Naive thymus-derived CD4-positive, alpha-beta T cell (primary cell): ENCODE results near the gene DUSP10. TPM values are rescaled to one million over a fixed set of nuclear protein-coding genes. Genes with fewer than 3 reads are reported as not detected.

Source experiments
- ATAC-seq: fragments of 150-1000 bp; cut with Tn5 transposase; 2 replicates; pipeline ENCODE4 v1.10.0; 2021; ENCODE audit warnings: mild to moderate bottlenecking, moderate library complexity
- CTCF ChIA-PET: fragments of 350-600 bp; sonication (Branson Sonifier 250); formaldehyde crosslinking; loops from one replicate; lab custom pipeline; 2021; ENCODE audit warnings: antibody characterized with exemption; lab: Charles Lee
- POLR2A ChIA-PET: fragments of 350-600 bp; sonication (Branson Sonifier 250); formaldehyde crosslinking; loops from one replicate; lab custom pipeline; 2021; ENCODE audit warnings: antibody characterized with exemption, inconsistent platforms; lab: Charles Lee
- DNase-seq, 9 donors: peaks; one replicate each; pipeline versions ENCODE4 v3.0.0 to v3.0.0-alpha.2; 2020 to 2022; ENCODE audit warnings: mixed read lengths in 1 of 9
- H3K27ac ChIP-seq: one replicate; pipeline ENCODE4 v1.7.0; 2013; ENCODE audit warnings: mild to moderate bottlenecking, low read depth, low read length, moderate library complexity
- H3K27me3 ChIP-seq, 2 donors: one replicate each; pipeline ENCODE4 v1.7.0; 2013; ENCODE audit warnings: low read length in 2 of 2, mild to moderate bottlenecking in 2 of 2, moderate library complexity in 2 of 2; ENCODE audit not compliant: control insufficient read depth in 2 of 2, insufficient read depth in 2 of 2
- H3K36me3 ChIP-seq, 3 experiments: 1 replicate in 2 of 3; 2 replicates in 1 of 3; pipeline ENCODE4 v1.7.0; 2013; ENCODE audit warnings: low read length in 3 of 3, mild to moderate bottlenecking in 3 of 3, moderate library complexity in 1 of 3; ENCODE audit not compliant: insufficient read depth in 3 of 3, control insufficient read depth in 2 of 3
- H3K4me1 ChIP-seq, 2 donors: one replicate each; pipeline ENCODE4 v1.7.0; 2013; ENCODE audit warnings: low read length in 2 of 2, mild to moderate bottlenecking in 2 of 2, moderate library complexity in 1 of 2; ENCODE audit not compliant: control insufficient read depth in 2 of 2, insufficient read depth in 2 of 2
- H3K4me3 ChIP-seq: 2 replicates; pipeline ENCODE4 v1.7.0; 2013; ENCODE audit warnings: mild to moderate bottlenecking, low read length
- H3K9me3 ChIP-seq, 3 experiments: 1 replicate in 2 of 3; 2 replicates in 1 of 3; pipeline ENCODE4 v1.7.0; 2013; ENCODE audit warnings: low read length in 3 of 3; ENCODE audit not compliant: control insufficient read depth in 2 of 3
- H3K27ac Mint-ChIP-seq, 9 donors: one replicate each; pipeline ENCODE4 v1.8.0; 2020 to 2022; ENCODE audit warnings: mixed read lengths in 9 of 9, mild to moderate bottlenecking in 8 of 9, moderate library complexity in 5 of 9, inconsistent platforms in 2 of 9
- H3K27me3 Mint-ChIP-seq, 5 donors: one replicate each; pipeline ENCODE4 v1.8.0; 2021 to 2022; ENCODE audit warnings: mixed read lengths in 5 of 5, mild to moderate bottlenecking in 1 of 5
- H3K36me3 Mint-ChIP-seq, 5 donors: one replicate each; pipeline ENCODE4 v1.8.0; 2020 to 2022; ENCODE audit warnings: mixed read lengths in 5 of 5, mild to moderate bottlenecking in 3 of 5, inconsistent platforms in 1 of 5
- H3K4me1 Mint-ChIP-seq, 7 donors: one replicate each; pipeline ENCODE4 v1.8.0; 2020 to 2022; ENCODE audit warnings: mixed read lengths in 7 of 7, mild to moderate bottlenecking in 3 of 7, inconsistent platforms in 1 of 7
- H3K4me3 Mint-ChIP-seq, 10 donors: one replicate each; pipeline ENCODE4 v1.8.0; 2020 to 2022; ENCODE audit warnings: mild to moderate bottlenecking in 10 of 10, mixed read lengths in 10 of 10, moderate library complexity in 6 of 10, inconsistent platforms in 2 of 10
- H3K9me3 Mint-ChIP-seq, 11 donors: one replicate each; pipeline ENCODE4 v1.8.0; 2020 to 2022; ENCODE audit warnings: mixed read lengths in 11 of 11, mild to moderate bottlenecking in 4 of 11, inconsistent platforms in 1 of 11, moderate library complexity in 1 of 11
- intact Hi-C, 2 donors: fragments of 100-400 bp; cut with micrococcal nuclease; formaldehyde crosslinking; loops; one replicate each; pipeline ENCODE4 v1.15.1; 2023
- polyA plus RNA-seq, 2 donors: library from polyadenylated mRNA; unstranded; fragments of 300-500 nt; fragmentation: Illumina TruSeq; gene quantifications; one replicate each; pipeline ENCODE4 v1.2.3, GENCODE V29; 2021
- total RNA-seq, 6 experiments: library from RNA in 5 of 6; stranded (reverse) in 5 of 6; gene quantifications; 1 replicate in 5 of 6; 2 replicates in 1 of 6; pipeline ENCODE4 v1.2.3 and lab custom pipeline; 2021 to 2026

The DUSP10 gene
- total and polyA plus RNA-seq, 7 experiments from 2014 or later: 2.5 to 60.6 (median 3.7) TPM

GRCh38 chr1:221740993-221741702, 741 bp downstream of the DUSP10 start:
- H3K27ac Mint-ChIP-seq: no peak overlapping the region
- peak overlapping the region; percentile 85 for H3K4me3 ChIP-seq
- no peaks in the 10 kb centered on the region for H3K27me3 ChIP-seq
- ChIA-PET POLR2A (interaction anchor here (0.7 to 5.4 kb wide), 15 partner anchors 12 to 972 kb away, joined by 3 to 82 read pairs (median 6); partner anchors contain the start of genes AIDA and BROX), CTCF (interaction anchor here (0.6 to 2.1 kb wide), 11 partner anchors 11 to 895 kb away, joined by 3 to 7 read pairs (median 3); no protein-coding TSS in a partner anchor)
- no peak overlapping the region for H3K4me3 Mint-ChIP-seq
- DNase-seq (peak in 7 of 9 donors; percentile 12 to 42 (median 37)), ATAC-seq (no peak)
- peaks cover 0 to 8% (median 0%) of the 10 kb centered on the region in 3 experiments for H3K36me3 ChIP-seq
- no peaks in the 10 kb centered on the region for H3K27me3 Mint-ChIP-seq
- peaks cover 9 to 39% (median 18%) of the 10 kb centered on the region in 5 donors for H3K36me3 Mint-ChIP-seq
- H3K4me1 Mint-ChIP-seq: peaks cover under 1 to 40% (median 25%) of the 10 kb centered on the region in 7 donors
- H3K9me3 ChIP-seq: no peaks in the 10 kb centered on the region
- peaks cover 9 to 17% of the 10 kb centered on the region in 2 donors for H3K4me1 ChIP-seq
- intact Hi-C loops: loop anchor here (1.0 to 10.0 kb wide), 10 partner anchors 15 to 1974 kb away; partner anchors contain the start of genes CAPN2 (in 1 of the 2), DISP1 (in 1 of the 2), EPRS1 (in 1 of the 2) and MIA3 (in 1 of the 2)
- H3K27ac ChIP-seq: peak overlapping the region; percentile 80
- peaks cover 0 to 7% (median 0%) of the 10 kb centered on the region in 11 donors for H3K9me3 Mint-ChIP-seq

DNA sequence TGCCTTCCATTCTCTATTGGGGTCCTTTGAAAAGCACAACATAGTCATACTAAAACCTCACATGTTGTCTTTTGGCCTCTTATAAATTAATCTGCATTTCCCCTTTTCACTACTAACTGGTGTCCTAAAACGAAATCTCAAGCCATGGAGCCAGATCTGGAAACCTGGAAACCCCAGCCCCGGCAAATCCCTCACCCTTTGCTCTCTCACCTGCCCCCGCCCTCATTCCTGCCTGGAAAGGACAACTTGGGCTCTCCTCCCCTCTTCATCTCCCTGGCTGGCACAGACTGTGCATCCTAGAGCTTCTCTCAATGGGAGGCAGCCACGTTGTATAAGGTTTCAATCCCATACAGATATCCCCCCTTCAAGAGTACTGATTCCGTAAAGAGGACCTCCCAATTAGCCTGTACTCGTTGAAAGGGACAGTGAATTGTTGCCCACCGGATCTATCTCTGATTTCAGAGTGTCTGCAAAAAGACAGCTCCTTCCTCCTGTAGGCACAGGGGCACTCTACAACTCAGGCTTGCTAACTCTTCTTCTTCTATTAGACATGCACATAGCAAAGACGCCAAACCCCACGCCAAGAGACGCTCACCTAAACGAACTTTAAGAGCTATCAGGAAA, 1.4 kb downstream of the DUSP10 start:
- no peak for DNase-seq
- H3K27ac Mint-ChIP-seq: no peak overlapping the region
- no peaks in the 10 kb centered on the region for H3K27me3 Mint-ChIP-seq
- POLR2A ChIA-PET: interaction anchor here (0.9 to 5.4 kb wide), 8 partner anchors 12 to 198 kb away, joined by 3 to 82 read pairs (median 6); no protein-coding TSS in a partner anchor
- CTCF ChIA-PET: interaction anchor here (0.7 to 2.1 kb wide), 4 partner anchors 32 to 715 kb away, joined by 3 to 6 read pairs (median 3); no protein-coding TSS in a partner anchor
- Histone ChIP-seq H3K9me3 (no peaks in the 10 kb centered on the region), H3K36me3 (peaks cover 0 to 8% (median 0%) of the 10 kb centered on the region in 3 experiments), H3K27ac (peak overlapping the region; percentile 80), H3K4me1 (peaks cover 9 to 17% of the 10 kb centered on the region in 2 donors), H3K4me3 (peak overlapping the region; percentile 85), H3K27me3 (no peaks in the 10 kb centered on the region)
- no peak overlapping the region for H3K4me3 Mint-ChIP-seq
- peaks cover 9 to 41% (median 22%) of the 10 kb centered on the region in 5 donors for H3K36me3 Mint-ChIP-seq
- H3K9me3 Mint-ChIP-seq: peaks cover 0 to 6% (median 0%) of the 10 kb centered on the region in 11 donors
- H3K4me1 Mint-ChIP-seq: peaks cover 7 to 47% (median 30%) of the 10 kb centered on the region in 7 donors
- intact Hi-C loops: loop anchor here (5.0 to 10.0 kb wide), 9 partner anchors 68 to 1974 kb away; partner anchors contain the start of genes CAPN2 (in 1 of the 2), DISP1 (in 1 of the 2), EPRS1 (in 1 of the 2) and MIA3 (in 1 of the 2)
- ATAC-seq: no peak

DNA sequence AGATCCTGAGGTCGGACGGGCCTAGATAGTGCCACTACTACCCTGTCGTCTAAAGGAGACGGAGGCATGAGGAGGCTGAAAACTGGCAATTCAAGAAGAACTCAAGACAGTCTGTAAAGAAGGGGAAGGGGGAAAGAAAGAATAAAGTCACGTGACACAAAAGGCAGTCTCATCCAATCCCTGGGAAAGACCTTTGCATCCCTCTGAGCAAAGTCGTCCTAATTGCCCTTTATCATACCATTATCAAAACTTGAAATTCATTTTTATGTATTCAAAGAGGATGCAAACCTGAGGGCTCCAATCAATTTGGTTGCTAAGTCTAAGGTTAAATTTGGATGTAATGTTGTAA, 2.2 kb downstream of the DUSP10 start:
- Mint-ChIP-seq H3K27me3 (no peaks in the 10 kb centered on the region), H3K36me3 (peaks cover 9 to 44% (median 22%) of the 10 kb centered on the region in 5 donors), H3K4me3 (peak overlapping the region in 5 of 10 donors; percentile 28 to 71 (median 51)), H3K9me3 (peaks cover 0 to 6% (median 0%) of the 10 kb centered on the region in 11 donors), H3K4me1 (peaks cover 12 to 52% (median 36%) of the 10 kb centered on the region in 7 donors), H3K27ac (no peak overlapping the region)
- Histone ChIP-seq H3K27me3 (no peaks in the 10 kb centered on the region), H3K4me3 (no peak overlapping the region), H3K27ac (no peak overlapping the region), H3K36me3 (peaks cover 0 to 8% (median 0%) of the 10 kb centered on the region in 3 experiments), H3K4me1 (peaks cover 9 to 17% of the 10 kb centered on the region in 2 donors), H3K9me3 (no peaks in the 10 kb centered on the region)
- intact Hi-C loops: loop anchor here (5.0 to 10.0 kb wide), 9 partner anchors 67 to 1975 kb away; partner anchors contain the start of genes CAPN2 (in 1 of the 2), DISP1 (in 1 of the 2), EPRS1 (in 1 of the 2) and MIA3 (in 1 of the 2)
- POLR2A ChIA-PET: interaction anchor here (4.9 to 5.4 kb wide), 2 partner anchors 11 to 28 kb away, joined by 62 to 82 read pairs; no protein-coding TSS in a partner anchor
- CTCF ChIA-PET: interaction anchor here (1.0 to 2.1 kb wide), 3 partner anchors 32 to 716 kb away, joined by 3 to 6 read pairs (median 3); no protein-coding TSS in a partner anchor
- no peak for DNase-seq
- ATAC-seq: no peak

GRCh38 chr1:221739018-221739676, 2.7 kb downstream of the DUSP10 start:
- Mint-ChIP-seq H3K27me3 (no peaks in the 10 kb centered on the region), H3K36me3 (peaks cover 9 to 44% (median 22%) of the 10 kb centered on the region in 5 donors), H3K27ac (no peak overlapping the region), H3K4me1 (peaks cover 16 to 55% (median 41%) of the 10 kb centered on the region in 7 donors), H3K9me3 (peaks cover 0 to 6% (median 0%) of the 10 kb centered on the region in 11 donors), H3K4me3 (peak overlapping the region in 5 of 10 donors; percentile 28 to 71 (median 51))
- no peak overlapping the region for H3K4me3 ChIP-seq
- peaks cover 0 to 8% (median 0%) of the 10 kb centered on the region in 3 experiments for H3K36me3 ChIP-seq
- intact Hi-C loops: no loop called here
- ATAC-seq (no peak), DNase-seq (no peak)
- no peaks in the 10 kb centered on the region for H3K27me3 ChIP-seq
- POLR2A ChIA-PET: interaction anchor here (4.9 to 5.4 kb wide), 2 partner anchors 10 to 28 kb away, joined by 62 to 82 read pairs; no protein-coding TSS in a partner anchor
- CTCF ChIA-PET: interaction anchor here (1.0 to 2.1 kb wide), 3 partner anchors 31 to 716 kb away, joined by 3 to 6 read pairs (median 3); no protein-coding TSS in a partner anchor
- no peaks in the 10 kb centered on the region for H3K9me3 ChIP-seq
- H3K27ac ChIP-seq: no peak overlapping the region
- peaks cover 10 to 17% of the 10 kb centered on the region in 2 donors for H3K4me1 ChIP-seq

DNA sequence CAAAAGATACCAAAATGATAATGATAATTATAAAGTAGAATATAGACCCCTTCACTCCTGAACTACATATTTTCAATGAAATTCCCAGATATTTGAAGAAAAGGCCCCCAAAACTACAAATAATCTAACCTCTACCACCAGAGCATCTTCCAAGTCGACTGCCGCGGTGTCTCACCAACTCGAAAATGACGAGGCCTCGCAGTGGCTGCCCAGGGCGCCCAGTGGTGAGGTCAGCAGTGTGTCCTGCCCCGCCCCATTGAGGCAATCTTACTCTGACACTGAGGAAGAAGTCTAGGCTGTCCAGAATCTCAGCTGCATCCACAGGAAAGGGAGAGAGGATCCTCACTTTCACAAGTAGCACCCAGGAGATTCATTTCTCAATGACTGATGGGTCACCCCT, 5.2 kb downstream of the DUSP10 start:
- peaks cover 0 to 8% (median 0%) of the 10 kb centered on the region in 3 experiments for H3K36me3 ChIP-seq
- intact Hi-C loops: no loop called here
- H3K27me3 ChIP-seq: no peaks in the 10 kb centered on the region
- H3K9me3 Mint-ChIP-seq: peaks cover 0 to 6% (median 0%) of the 10 kb centered on the region in 11 donors
- H3K27ac ChIP-seq: no peak overlapping the region
- peaks cover 13 to 17% of the 10 kb centered on the region in 2 donors for H3K4me1 ChIP-seq
- CTCF ChIA-PET: no interaction called here
- peaks cover 9 to 60% (median 22%) of the 10 kb centered on the region in 5 donors for H3K36me3 Mint-ChIP-seq
- H3K27me3 Mint-ChIP-seq: no peaks in the 10 kb centered on the region
- POLR2A ChIA-PET: no interaction called here
- DNase-seq (no peak), ATAC-seq (no peak)
- H3K4me3 Mint-ChIP-seq: peak overlapping the region in 1 of 10 donors; percentile 56
- peaks cover 29 to 66% (median 51%) of the 10 kb centered on the region in 7 donors for H3K4me1 Mint-ChIP-seq
- no peak overlapping the region for H3K4me3 ChIP-seq
- H3K9me3 ChIP-seq: no peaks in the 10 kb centered on the region
- no peak overlapping the region for H3K27ac Mint-ChIP-seq
